GM18502 (cell line): ENCODE data around the gene RNF220.

Experiments used
- ATAC-seq: cut with Tn5 transposase; IDR thresholded peaks from one replicate; pipeline ENCODE4 v1.9.1; 2021; ENCODE audit warnings: mild to moderate bottlenecking; ENCODE audit not compliant: unreplicated experiment, poor library complexity

The RNF220 gene

GRCh38 chr1:44513111-44513510 is 108.1 kb downstream of the RNF220 start:
- no peak for ATAC-seq

GRCh38 chr1:44514673-44515072 is 109.6 kb downstream of the RNF220 start:
- ATAC-seq, result no peak

- no peak for ATAC-seq
Measured at GRCh38 chr1:44515416-44515815, 110.4 kb downstream of the RNF220 start.

GRCh38 chr1:44519035-44519676 is 114.1 kb downstream of the RNF220 start:
- ATAC-seq, result no peak

GRCh38 chr1:44521378-44522080 is 116.5 kb downstream of the RNF220 start:
- ATAC-seq, result no peak

- no peak for ATAC-seq
Measured at GRCh38 chr1:44523593-44524591, 118.8 kb downstream of the RNF220 start.

GRCh38 chr1:44524655-44525500 is 119.8 kb downstream of the RNF220 start:
- no peak for ATAC-seq

- no peak for ATAC-seq
Measured at GRCh38 chr1:44526295-44527073, 121.4 kb downstream of the RNF220 start.

- no peak for ATAC-seq
Measured at GRCh38 chr1:44531785-44532566, 126.9 kb downstream of the RNF220 start.

- no peak for ATAC-seq
Measured at GRCh38 chr1:44532567-44532944, 127.5 kb downstream of the RNF220 start.

GRCh38 chr1:44534771-44535170 is 129.7 kb downstream of the RNF220 start:
- no peak for ATAC-seq

- no peak for ATAC-seq
Measured at GRCh38 chr1:44536357-44537209, 131.5 kb downstream of the RNF220 start.

GRCh38 chr1:44537538-44537937 is 132.5 kb downstream of the RNF220 start:
- no peak for ATAC-seq

- no peak for ATAC-seq
Measured at GRCh38 chr1:44537956-44538355, 132.9 kb downstream of the RNF220 start.

- no peak for ATAC-seq
Measured at GRCh38 chr1:44539991-44540730, 135.1 kb downstream of the RNF220 start.

- no peak for ATAC-seq
Measured at GRCh38 chr1:44542420-44543063, 137.5 kb downstream of the RNF220 start.
